K562 (cell line): ENCODE measurements around the gene ZNF90. TPM values are rescaled to one million over a fixed set of nuclear protein-coding genes. Genes with fewer than 3 reads are reported as not detected.
A peak's percentile ranks its signal among the peaks of the same experiment; 100 is the strongest.

ENCODE experiments used
- CEBPG ChIP-seq, 3 experiments: fragments of 200-800 bp in 1 of 3; sonication (Bioruptor generic) in 1 of 3; sonication (generic) in 1 of 3; formaldehyde crosslinking in 1 of 3; IDR thresholded peaks in 2 of 3; conservative IDR thresholded peaks in 1 of 3; 2 replicates each; pipeline versions ENCODE4 v1.6.1 to v1.8.0; 2016 to 2022; ENCODE audit warnings: missing compliant biosample characterization in 2 of 3, missing genetic modification characterization in 2 of 3, mild to moderate bottlenecking in 1 of 3, missing genetic modification reagents in 1 of 3
- CUX1 ChIP-seq: fragments of 200-800 bp; sonication (Bioruptor generic); IDR thresholded peaks from 2 replicates; pipeline ENCODE4 v1.6.1; 2016; ENCODE audit warnings: missing genetic modification characterization, missing compliant biosample characterization
- GTF3C2 ChIP-seq: IDR thresholded peaks from 3 replicates; pipeline ENCODE4 v1.6.1; 2011; ENCODE audit warnings: borderline replicate concordance, mild to moderate bottlenecking, moderate library complexity; ENCODE audit not compliant: insufficient read length; ENCODE audit errors: extremely low read depth
- HDAC3 ChIP-seq: fragments of 450-650 bp; IDR thresholded peaks from 2 replicates; pipeline ENCODE4 v1.6.1; 2018; ENCODE audit warnings: borderline replicate concordance, mild to moderate bottlenecking, moderate library complexity; ENCODE audit not compliant: partially characterized antibody
- POLR3A ChIP-seq: IDR thresholded peaks from 2 replicates; pipeline ENCODE4 v1.6.1; 2011; ENCODE audit warnings: borderline replicate concordance, mild to moderate bottlenecking, moderate library complexity; ENCODE audit not compliant: insufficient read length, insufficient read depth; ENCODE audit errors: extremely low read depth
- polyA plus RNA-seq, 8 experiments: library from polyadenylated mRNA; depleted of rRNA in 4 of 8; stranded (reverse) in 5 of 8; unstranded in 3 of 8; fragments of >200 nt; fragmentation: Nextera tagmentation in 2 of 8; fragmentation: Illumina TruSeq in 1 of 8; extraction: Ambion mirVana in 2 of 8; extraction: Trizol in 1 of 8; gene quantifications; 2 replicates each; pipeline versions ENCODE4 v1.2.1 to v1.2.3, GENCODE V29; 2011 to 2014; ENCODE audit warnings: inconsistent platforms in 1 of 8, missing spikeins in 1 of 8
- total RNA-seq, 7 experiments: library from RNA; depleted of rRNA in 6 of 7; stranded (reverse); fragments of >200 nt in 6 of 7; fragmentation: Illumina TruSeq in 2 of 7; extraction: Trizol in 2 of 7; gene quantifications; 2 replicates each; pipeline versions ENCODE4 v1.2.1 to v1.2.3, GENCODE V29; 2011 to 2021; ENCODE audit warnings: low replicate concordance in 1 of 7
- TF ChIP-seq, protein P1 (sequence below), 3 experiments: fragments of 200-800 bp in 1 of 3; fragments of 250-450 bp in 1 of 3; fragments of 450-650 bp in 1 of 3; sonication (Bioruptor Pico) in 1 of 3; sonication (Bioruptor generic) in 1 of 3; formaldehyde crosslinking in 1 of 3; IDR thresholded peaks; 2 replicates each; pipeline versions ENCODE4 v1.6.1 to v1.8.0; 2016 to 2022; ENCODE audit warnings: mild to moderate bottlenecking in 2 of 3, missing genetic modification characterization in 2 of 3, missing compliant biosample characterization in 1 of 3, moderate library complexity in 1 of 3
- TF ChIP-seq, protein P2 (sequence below), 2 experiments: fragments of 450-650 bp in 1 of 2; sonication (generic) in 1 of 2; formaldehyde crosslinking in 1 of 2; IDR thresholded peaks in 1 of 2; conservative IDR thresholded peaks in 1 of 2; 2 replicates each; pipeline versions ENCODE4 v1.6.1 to v1.8.1; 2016 to 2023; ENCODE audit warnings: mild to moderate bottlenecking in 2 of 2, moderate library complexity in 2 of 2, inconsistent platforms in 1 of 2, missing genetic modification reagents in 1 of 2

The ZNF90 gene
- total and polyA plus RNA-seq, 9 of the 15 experiments (the other 6 are each of a cell fraction or from before 2014, with no cell fraction given), result 0.20 to 0.89 (median 0.67) TPM; not detected in 1

DNA sequence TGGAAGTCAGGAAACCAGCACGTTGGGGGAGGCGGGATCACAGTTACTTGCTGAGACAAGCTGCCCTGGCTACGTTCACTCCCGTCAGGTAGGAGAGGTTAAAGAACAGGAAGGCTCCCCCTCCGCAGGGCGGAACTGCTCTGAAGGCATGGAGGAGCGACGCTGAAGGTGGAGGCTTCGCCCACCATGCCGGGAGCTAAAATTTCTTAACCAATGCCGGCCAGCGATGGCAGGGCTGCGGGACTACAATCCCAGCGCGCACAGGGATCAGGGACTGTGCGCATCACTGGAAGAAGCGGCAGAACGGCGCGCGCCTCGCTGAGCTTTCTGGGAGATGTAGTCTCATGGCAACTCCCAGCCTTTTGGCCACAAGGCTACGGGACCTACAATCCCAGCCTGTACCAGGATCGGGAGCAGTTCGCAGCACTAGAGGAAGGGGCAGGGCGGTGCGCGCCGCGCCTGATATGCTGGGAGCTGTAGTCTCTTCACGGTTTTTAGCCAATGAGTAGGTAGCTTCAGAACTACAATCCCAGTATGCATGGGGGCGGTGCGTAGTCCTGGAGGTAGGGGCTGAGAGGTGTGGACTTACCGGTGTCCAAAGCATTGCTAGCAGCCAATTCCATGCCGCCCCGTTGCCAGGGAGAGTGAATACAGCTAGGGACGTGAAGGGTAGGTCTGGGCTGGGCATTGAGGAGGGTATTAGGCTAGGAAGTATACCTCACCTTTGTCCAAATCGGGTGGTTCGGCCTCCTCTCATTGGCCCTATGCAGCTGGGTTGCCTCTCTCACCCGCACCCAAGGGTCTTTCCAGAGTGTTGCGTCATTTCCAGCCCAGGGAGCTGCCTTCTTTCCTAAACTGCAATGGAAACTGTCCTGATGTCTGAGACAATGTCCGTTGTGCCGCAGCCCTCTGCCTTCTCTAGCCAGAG, 25.7 kb upstream of the ZNF90 start (continued):
- no peak for TF ChIP-seq CUX1
- TF ChIP-seq CEBPG (CRISPR knock-in tag; IDR thresholded peaks at IDR 0.05), result no peak
- TF ChIP-seq CEBPG (tag; conservative IDR thresholded peaks at IDR 0.05 in 1 of 2, IDR thresholded peaks at IDR 0.05 in 1 of 2), result peak in 1 of 2 experiments; percentile 71; a peak in 2 of 4 replicates
- TF ChIP-seq GTF3C2, result no peak
- TF ChIP-seq, protein P1, sequence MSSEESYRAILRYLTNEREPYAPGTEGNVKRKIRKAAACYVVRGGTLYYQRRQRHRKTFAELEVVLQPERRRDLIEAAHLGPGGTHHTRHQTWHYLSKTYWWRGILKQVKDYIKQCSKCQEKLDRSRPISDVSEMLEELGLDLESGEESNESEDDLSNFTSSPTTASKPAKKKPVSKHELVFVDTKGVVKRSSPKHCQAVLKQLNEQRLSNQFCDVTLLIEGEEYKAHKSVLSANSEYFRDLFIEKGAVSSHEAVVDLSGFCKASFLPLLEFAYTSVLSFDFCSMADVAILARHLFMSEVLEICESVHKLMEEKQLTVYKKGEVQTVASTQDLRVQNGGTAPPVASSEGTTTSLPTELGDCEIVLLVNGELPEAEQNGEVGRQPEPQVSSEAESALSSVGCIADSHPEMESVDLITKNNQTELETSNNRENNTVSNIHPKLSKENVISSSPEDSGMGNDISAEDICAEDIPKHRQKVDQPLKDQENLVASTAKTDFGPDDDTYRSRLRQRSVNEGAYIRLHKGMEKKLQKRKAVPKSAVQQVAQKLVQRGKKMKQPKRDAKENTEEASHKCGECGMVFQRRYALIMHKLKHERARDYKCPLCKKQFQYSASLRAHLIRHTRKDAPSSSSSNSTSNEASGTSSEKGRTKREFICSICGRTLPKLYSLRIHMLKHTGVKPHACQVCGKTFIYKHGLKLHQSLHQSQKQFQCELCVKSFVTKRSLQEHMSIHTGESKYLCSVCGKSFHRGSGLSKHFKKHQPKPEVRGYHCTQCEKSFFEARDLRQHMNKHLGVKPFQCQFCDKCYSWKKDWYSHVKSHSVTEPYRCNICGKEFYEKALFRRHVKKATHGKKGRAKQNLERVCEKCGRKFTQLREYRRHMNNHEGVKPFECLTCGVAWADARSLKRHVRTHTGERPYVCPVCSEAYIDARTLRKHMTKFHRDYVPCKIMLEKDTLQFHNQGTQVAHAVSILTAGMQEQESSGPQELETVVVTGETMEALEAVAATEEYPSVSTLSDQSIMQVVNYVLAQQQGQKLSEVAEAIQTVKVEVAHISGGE (CRISPR knock-in tag; IDR thresholded peaks at IDR 0.05), result peak in 1 of 3 experiments; percentile 77; a peak in 2 of 6 replicates
- no peak for TF ChIP-seq POLR3A
- TF ChIP-seq, protein P2, sequence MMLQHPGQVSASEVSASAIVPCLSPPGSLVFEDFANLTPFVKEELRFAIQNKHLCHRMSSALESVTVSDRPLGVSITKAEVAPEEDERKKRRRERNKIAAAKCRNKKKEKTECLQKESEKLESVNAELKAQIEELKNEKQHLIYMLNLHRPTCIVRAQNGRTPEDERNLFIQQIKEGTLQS (IDR thresholded peaks at IDR 0.05), result peak; percentile 35; the same call in 1 of the 2 replicates
- TF ChIP-seq, protein P2 (CRISPR knock-in tag; conservative IDR thresholded peaks at IDR 0.05), result no peak
- TF ChIP-seq HDAC3, result no peak
